ENCODE results near the gene UPF2. TPM values are rescaled to one million over a fixed set of nuclear protein-coding genes. Genes with fewer than 3 reads are reported as not detected.

Gene UPF2
- polyA plus RNA-seq, 4 donors: 11.3 to 44.6 (median 29.7) TPM

- Histone ChIP-seq H3K4me3 (ENCODE audit: low read depth in 1 of 3, low read length in 3 of 3) (no peak overlapping the region), H3K9me3 (ENCODE audit: control insufficient read depth in 2 of 2, insufficient read depth in 1 of 2, low read depth in 1 of 2, low read length in 1 of 2) (no peaks in the 10 kb centered on the region), H3K27me3 (ENCODE audit: control insufficient read depth in 3 of 3, insufficient read depth in 3 of 3, low read length in 3 of 3) (no peaks in the 10 kb centered on the region), H3K36me3 (ENCODE audit: control insufficient read depth in 3 of 3, insufficient read depth in 2 of 3, low read depth in 1 of 3, low read length in 3 of 3) (no peaks in the 10 kb centered on the region), H3K4me1 (ENCODE audit: control insufficient read depth in 3 of 3, insufficient read depth in 2 of 3, low read depth in 1 of 3, low read length in 2 of 3) (no peaks in the 10 kb centered on the region), H3K27ac (ENCODE audit: low read depth in 1 of 3, low read length in 2 of 3) (no peak overlapping the region)
- DNase-seq (no peak), FAIRE-seq (no peak)
- WGBS, 3 donors: 54 to 64% (median 63%) methylated on average over 4 of the region's 4 CpGs
Observed at GRCh38 chr10:12051241-12051640, 8.6 kb upstream of the UPF2 start.

DNA sequence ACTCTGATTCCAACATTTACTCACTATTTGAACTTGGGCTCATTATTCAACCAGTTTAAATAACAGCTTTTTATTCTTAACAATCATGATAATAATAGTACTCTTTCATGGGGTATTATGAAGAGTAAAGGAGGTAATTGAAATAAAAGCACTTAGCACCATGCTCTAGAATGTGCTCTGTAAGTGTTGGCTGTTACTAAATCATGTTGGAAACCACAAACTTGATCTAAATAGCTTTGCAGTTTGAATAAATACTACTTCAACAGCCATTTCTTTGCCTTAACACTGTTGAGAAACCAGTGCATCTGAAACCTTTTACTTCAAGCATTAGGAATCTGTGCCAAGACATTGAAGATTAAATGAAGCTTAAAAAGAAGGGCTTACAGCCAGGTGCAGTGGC is 7.9 kb upstream of the UPF2 start:
- Histone ChIP-seq H3K27ac (ENCODE audit: low read depth in 1 of 3, low read length in 2 of 3) (no peak overlapping the region), H3K36me3 (ENCODE audit: control insufficient read depth in 3 of 3, insufficient read depth in 2 of 3, low read depth in 1 of 3, low read length in 3 of 3) (no peaks in the 10 kb centered on the region)
- no peak for FAIRE-seq

GRCh38 chr10:12048547-12048946 is 5.9 kb upstream of the UPF2 start:
- WGBS, 3 donors: 67 to 82% (median 78%) methylated on average over 8 of the region's 8 CpGs
- H3K9me3 ChIP-seq (ENCODE audit: control insufficient read depth in 2 of 2, insufficient read depth in 1 of 2, low read depth in 1 of 2, low read length in 1 of 2): no peaks in the 10 kb centered on the region
- no peaks in the 10 kb centered on the region for H3K27me3 ChIP-seq (ENCODE audit: control insufficient read depth in 3 of 3, insufficient read depth in 3 of 3, low read length in 3 of 3)
- no peak overlapping the region for H3K27ac ChIP-seq (ENCODE audit: low read depth in 1 of 3, low read length in 2 of 3)
- DNase-seq (no peak), FAIRE-seq (no peak)
- H3K4me3 ChIP-seq (ENCODE audit: low read depth in 1 of 3, low read length in 3 of 3): no peak overlapping the region
- no peaks in the 10 kb centered on the region for H3K4me1 ChIP-seq (ENCODE audit: control insufficient read depth in 3 of 3, insufficient read depth in 2 of 3, low read depth in 1 of 3, low read length in 2 of 3)
- no peaks in the 10 kb centered on the region for H3K36me3 ChIP-seq (ENCODE audit: control insufficient read depth in 3 of 3, insufficient read depth in 2 of 3, low read depth in 1 of 3, low read length in 3 of 3)

More for the DNA sequence above, 7.9 kb upstream of the UPF2 start:
- no peaks in the 10 kb centered on the region for H3K27me3 ChIP-seq (ENCODE audit: control insufficient read depth in 3 of 3, insufficient read depth in 3 of 3, low read length in 3 of 3)
- H3K4me1 ChIP-seq (ENCODE audit: control insufficient read depth in 3 of 3, insufficient read depth in 2 of 3, low read depth in 1 of 3, low read length in 2 of 3): no peaks in the 10 kb centered on the region
- H3K4me3 ChIP-seq (ENCODE audit: low read depth in 1 of 3, low read length in 3 of 3): no peak overlapping the region
- no peaks in the 10 kb centered on the region for H3K9me3 ChIP-seq (ENCODE audit: control insufficient read depth in 2 of 2, insufficient read depth in 1 of 2, low read depth in 1 of 2, low read length in 1 of 2)
- DNase-seq: no peak

DNA sequence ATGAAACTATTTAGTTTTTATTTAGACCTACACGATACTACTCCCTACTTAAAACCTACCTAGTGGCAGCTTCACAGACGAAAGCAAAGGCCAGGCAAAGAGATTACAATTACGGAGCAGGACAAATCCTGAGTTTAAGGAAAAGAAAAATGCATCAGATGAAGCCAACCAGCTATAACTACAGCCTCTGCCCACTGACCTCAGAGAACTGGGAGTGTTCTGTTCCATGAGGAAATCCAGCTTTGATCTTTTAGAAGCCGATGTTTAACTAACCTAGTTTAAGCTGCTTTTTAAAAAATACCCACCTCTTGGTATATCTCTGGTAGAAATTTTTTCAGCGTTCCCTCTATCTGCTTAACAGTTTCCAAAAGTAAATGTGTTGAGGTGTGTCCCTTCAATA is 3.0 kb upstream of the UPF2 start:
- Histone ChIP-seq H3K4me3 (ENCODE audit: low read depth in 1 of 3, low read length in 3 of 3) (no peak overlapping the region), H3K36me3 (ENCODE audit: control insufficient read depth in 3 of 3, insufficient read depth in 2 of 3, low read depth in 1 of 3, low read length in 3 of 3) (no peaks in the 10 kb centered on the region), H3K27me3 (ENCODE audit: control insufficient read depth in 3 of 3, insufficient read depth in 3 of 3, low read length in 3 of 3) (no peaks in the 10 kb centered on the region), H3K27ac (ENCODE audit: low read depth in 1 of 3, low read length in 2 of 3) (no peak overlapping the region), H3K9me3 (ENCODE audit: control insufficient read depth in 2 of 2, insufficient read depth in 1 of 2, low read depth in 1 of 2, low read length in 1 of 2) (no peaks in the 10 kb centered on the region), H3K4me1 (ENCODE audit: control insufficient read depth in 3 of 3, insufficient read depth in 2 of 3, low read depth in 1 of 3, low read length in 2 of 3) (peaks cover 0 to 4% (median 3%) of the 10 kb centered on the region in 3 donors)
- 62 to 80% (median 66%) methylated on average over 5 of the region's 5 CpGs for WGBS, 3 donors
- FAIRE-seq (no peak), DNase-seq (no peak)

DNA sequence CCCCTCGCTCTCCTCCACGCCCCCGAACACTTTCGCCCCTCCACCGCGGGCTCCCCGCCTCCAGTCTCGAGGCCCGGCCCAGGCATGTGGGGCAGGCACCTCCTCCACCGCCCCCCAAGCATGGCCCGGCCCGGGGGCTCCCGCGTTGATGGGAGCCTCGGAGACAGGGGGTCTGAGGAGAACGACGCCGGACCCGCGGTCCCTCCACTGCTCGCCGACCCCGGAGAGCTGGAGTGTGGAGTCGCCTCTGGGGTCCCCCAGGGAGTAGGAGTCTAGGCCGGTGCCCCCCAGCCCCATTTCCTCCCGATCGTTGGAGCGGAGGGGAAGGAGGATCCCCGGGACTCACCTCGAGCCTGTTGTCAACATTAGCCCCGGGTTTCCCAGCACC is 206 bp downstream of the UPF2 start:
- DNase-seq: no peak
- Histone ChIP-seq H3K4me1 (ENCODE audit: control insufficient read depth in 3 of 3, insufficient read depth in 2 of 3, low read depth in 1 of 3, low read length in 2 of 3) (peaks cover 0 to 4% (median 3%) of the 10 kb centered on the region in 3 donors), H3K36me3 (ENCODE audit: control insufficient read depth in 3 of 3, insufficient read depth in 2 of 3, low read depth in 1 of 3, low read length in 3 of 3) (no peaks in the 10 kb centered on the region), H3K27ac (ENCODE audit: low read depth in 1 of 3, low read length in 2 of 3) (peak overlapping the region; percentile 71 to 100 (median 98)), H3K4me3 (ENCODE audit: low read depth in 1 of 3, low read length in 3 of 3) (peak overlapping the region; percentile 82 to 99 (median 98)), H3K9me3 (ENCODE audit: control insufficient read depth in 2 of 2, insufficient read depth in 1 of 2, low read depth in 1 of 2, low read length in 1 of 2) (no peaks in the 10 kb centered on the region), H3K27me3 (ENCODE audit: control insufficient read depth in 3 of 3, insufficient read depth in 3 of 3, low read length in 3 of 3) (no peaks in the 10 kb centered on the region)
- FAIRE-seq: no peak
- 1% methylated on average over 29 to 31 of the region's 31 CpGs for WGBS, 3 donors

- 0 to 2% (median 1%) methylated on average over 26 of the region's 26 CpGs for WGBS, 3 donors
- Histone ChIP-seq H3K9me3 (ENCODE audit: control insufficient read depth in 2 of 2, insufficient read depth in 1 of 2, low read depth in 1 of 2, low read length in 1 of 2) (no peaks in the 10 kb centered on the region), H3K4me3 (ENCODE audit: low read depth in 1 of 3, low read length in 3 of 3) (peak overlapping the region; percentile 82 to 99 (median 98)), H3K27me3 (ENCODE audit: control insufficient read depth in 3 of 3, insufficient read depth in 3 of 3, low read length in 3 of 3) (no peaks in the 10 kb centered on the region), H3K27ac (ENCODE audit: low read depth in 1 of 3, low read length in 2 of 3) (peak overlapping the region; percentile 71 to 100 (median 98)), H3K4me1 (ENCODE audit: control insufficient read depth in 3 of 3, insufficient read depth in 2 of 3, low read depth in 1 of 3, low read length in 2 of 3) (peaks cover 0 to 4% (median 3%) of the 10 kb centered on the region in 3 donors), H3K36me3 (ENCODE audit: control insufficient read depth in 3 of 3, insufficient read depth in 2 of 3, low read depth in 1 of 3, low read length in 3 of 3) (no peaks in the 10 kb centered on the region)
- DNase-seq (peak; percentile 53 to 61), FAIRE-seq (no peak)
Observed at GRCh38 chr10:12041766-12042408, 722 bp downstream of the UPF2 start.

DNA sequence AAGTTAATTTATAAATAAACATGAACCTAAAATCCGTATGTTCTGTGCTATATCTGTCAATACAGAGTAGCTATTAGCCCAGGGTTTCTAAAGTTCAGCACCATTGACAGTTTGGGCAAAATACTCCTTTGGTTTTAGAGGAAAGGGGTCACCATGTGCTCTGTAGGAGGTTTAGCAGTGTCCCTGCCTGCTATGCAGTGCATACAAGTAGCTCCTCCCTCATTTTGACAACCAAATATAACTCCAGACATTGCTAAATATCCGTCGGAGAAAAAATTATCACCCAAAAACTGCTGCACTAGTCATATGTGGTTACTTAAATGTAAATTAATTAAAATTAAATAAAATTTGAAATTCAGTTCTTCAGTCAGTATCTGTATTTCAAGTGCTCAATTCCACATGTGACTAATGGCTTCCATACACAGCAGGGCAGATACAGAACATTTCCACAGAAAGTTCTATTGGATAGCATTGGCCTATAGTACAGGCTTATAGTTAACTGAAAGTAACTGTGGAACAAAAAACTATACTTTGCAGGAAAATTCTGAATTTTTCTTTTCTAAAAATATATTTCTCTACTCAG is 6.4 kb downstream of the UPF2 start:
- Histone ChIP-seq H3K4me1 (ENCODE audit: control insufficient read depth in 3 of 3, insufficient read depth in 2 of 3, low read depth in 1 of 3, low read length in 2 of 3) (peaks cover 0 to 3% (median under 1%) of the 10 kb centered on the region in 3 donors), H3K36me3 (ENCODE audit: control insufficient read depth in 3 of 3, insufficient read depth in 2 of 3, low read depth in 1 of 3, low read length in 3 of 3) (peaks cover 4 to 27% (median 4%) of the 10 kb centered on the region in 3 donors), H3K27me3 (ENCODE audit: control insufficient read depth in 3 of 3, insufficient read depth in 3 of 3, low read length in 3 of 3) (no peaks in the 10 kb centered on the region), H3K9me3 (ENCODE audit: control insufficient read depth in 2 of 2, insufficient read depth in 1 of 2, low read depth in 1 of 2, low read length in 1 of 2) (no peaks in the 10 kb centered on the region), H3K4me3 (ENCODE audit: low read depth in 1 of 3, low read length in 3 of 3) (no peak overlapping the region), H3K27ac (ENCODE audit: low read depth in 1 of 3, low read length in 2 of 3) (no peak overlapping the region)
- 79 to 84% (median 81%) methylated on average over 3 of the region's 3 CpGs for WGBS, 3 donors
- FAIRE-seq: no peak
- DNase-seq: no peak

GRCh38 chr10:12031404-12031803 is 11.2 kb downstream of the UPF2 start:
- WGBS, 3 donors: 93 to 95% (median 94%) methylated on average over 4 of the region's 4 CpGs
- peaks cover 4 to 37% (median 13%) of the 10 kb centered on the region in 3 donors for H3K36me3 ChIP-seq (ENCODE audit: control insufficient read depth in 3 of 3, insufficient read depth in 2 of 3, low read depth in 1 of 3, low read length in 3 of 3)

More at GRCh38 chr10:12031404-12031803, 11.2 kb downstream of the UPF2 start:
- H3K4me1 ChIP-seq (ENCODE audit: control insufficient read depth in 3 of 3, insufficient read depth in 2 of 3, low read depth in 1 of 3, low read length in 2 of 3): no peaks in the 10 kb centered on the region
- H3K4me3 ChIP-seq (ENCODE audit: low read depth in 1 of 3, low read length in 3 of 3): no peak overlapping the region
- no peaks in the 10 kb centered on the region for H3K9me3 ChIP-seq (ENCODE audit: control insufficient read depth in 2 of 2, insufficient read depth in 1 of 2, low read depth in 1 of 2, low read length in 1 of 2)
- no peaks in the 10 kb centered on the region for H3K27me3 ChIP-seq (ENCODE audit: control insufficient read depth in 3 of 3, insufficient read depth in 3 of 3, low read length in 3 of 3)
- H3K27ac ChIP-seq (ENCODE audit: low read depth in 1 of 3, low read length in 2 of 3): no peak overlapping the region
- FAIRE-seq (no peak), DNase-seq (no peak)

Data from small intestine (tissue), 7 donors.